H1 (cell line): ENCODE data around the gene RABGGTA. TPM values are rescaled to one million over a fixed set of nuclear protein-coding genes. Genes with fewer than 3 reads are reported as not detected.

ENCODE experiments used
- CEBPB ChIP-seq: IDR thresholded peaks from 2 replicates; pipeline ENCODE4 v1.6.1; 2012; ENCODE audit warnings: low read depth, low read length
- EZH2 ChIP-seq: fragments of 200-600 bp; sonication (generic); IDR thresholded peaks from 2 replicates; pipeline ENCODE4 v1.7.1; 2012; ENCODE audit warnings: low read depth, mild to moderate bottlenecking, moderate library complexity, low read length, inconsistent platforms; ENCODE audit not compliant: severe bottlenecking
- SIN3A ChIP-seq, 2 experiments: IDR thresholded peaks in 1 of 2; conservative IDR thresholded peaks in 1 of 2; 2 replicates each; pipeline ENCODE4 v1.6.1; 2011 to 2012; ENCODE audit warnings: low read length in 2 of 2, improper control_type of control experiment in 1 of 2, low read depth in 1 of 2, mild to moderate bottlenecking in 1 of 2
- SUZ12 ChIP-seq: fragments of 200-600 bp; sonication (generic); IDR thresholded peaks from 2 replicates; pipeline ENCODE4 v1.6.1; 2012; ENCODE audit warnings: mild to moderate bottlenecking, inconsistent platforms, low read length, moderate library complexity, mixed read lengths
- TAF7 ChIP-seq: optimal IDR thresholded peaks from 2 replicates; pipeline ENCODE3; 2011; ENCODE audit warnings: low read depth, mild to moderate bottlenecking, inconsistent platforms, low read length, moderate library complexity, borderline replicate concordance
- TEAD4 ChIP-seq: IDR thresholded peaks from 2 replicates; pipeline ENCODE4 v1.6.1; 2012; ENCODE audit warnings: low read depth, low read length, inconsistent platforms, mixed read lengths
- ZNF274 ChIP-seq: IDR thresholded peaks from 2 replicates; pipeline ENCODE4 v1.7.0; 2012; ENCODE audit warnings: low read length, borderline replicate concordance; ENCODE audit errors: extremely low read depth
- polyA plus RNA-seq, 7 experiments: library from polyadenylated mRNA; depleted of rRNA in 3 of 7; stranded (reverse) in 5 of 7; unstranded in 2 of 7; fragments of >200 nt in 5 of 7; fragments of 200-250 nt in 2 of 7; gene quantifications; 1 replicate in 5 of 7; 2 replicates in 1 of 7; 4 replicates in 1 of 7; pipeline versions ENCODE4 v1.2.1 to v1.2.3, GENCODE V29; 2011 to 2013; ENCODE audit warnings: missing spikeins in 2 of 7, mixed read lengths in 2 of 7
- total RNA-seq: library from RNA; stranded (reverse); fragmentation: NEBNext Ultra II Directional; extraction: Animal tissue kit (Norgen Biotek cat#: 25700); gene quantifications from 2 replicates; pipeline ENCODE4 v1.2.1, GENCODE V29; 2021
- TF ChIP-seq, protein P1 (sequence below): fragments of 300-600 bp; sonication (generic); IDR thresholded peaks from 2 replicates; pipeline ENCODE4 v1.7.1; 2012; ENCODE audit warnings: low read length, moderate library complexity, mild to moderate bottlenecking, inconsistent platforms; ENCODE audit not compliant: insufficient replicate concordance

The RABGGTA gene
- total and polyA plus RNA-seq, 2 of the 8 experiments (the other 6 are each of a cell fraction or from before 2014, with no cell fraction given): 16.0 to 49.8 TPM

GRCh38 chr14:24216345-24216699, 55.1 kb downstream of the RABGGTA start (continued):
- TF ChIP-seq TAF7 (no peak), ZNF274 (no peak), SIN3A (conservative IDR thresholded peaks at IDR 0.05 in 1 of 2, IDR thresholded peaks at IDR 0.05 in 1 of 2; ENCODE audit: low read depth in 1 of 2, low read length in 2 of 2) (no peak), EZH2 (no peak), SUZ12 (no peak), CEBPB (no peak), TEAD4 (no peak)
- TF ChIP-seq, protein P1, sequence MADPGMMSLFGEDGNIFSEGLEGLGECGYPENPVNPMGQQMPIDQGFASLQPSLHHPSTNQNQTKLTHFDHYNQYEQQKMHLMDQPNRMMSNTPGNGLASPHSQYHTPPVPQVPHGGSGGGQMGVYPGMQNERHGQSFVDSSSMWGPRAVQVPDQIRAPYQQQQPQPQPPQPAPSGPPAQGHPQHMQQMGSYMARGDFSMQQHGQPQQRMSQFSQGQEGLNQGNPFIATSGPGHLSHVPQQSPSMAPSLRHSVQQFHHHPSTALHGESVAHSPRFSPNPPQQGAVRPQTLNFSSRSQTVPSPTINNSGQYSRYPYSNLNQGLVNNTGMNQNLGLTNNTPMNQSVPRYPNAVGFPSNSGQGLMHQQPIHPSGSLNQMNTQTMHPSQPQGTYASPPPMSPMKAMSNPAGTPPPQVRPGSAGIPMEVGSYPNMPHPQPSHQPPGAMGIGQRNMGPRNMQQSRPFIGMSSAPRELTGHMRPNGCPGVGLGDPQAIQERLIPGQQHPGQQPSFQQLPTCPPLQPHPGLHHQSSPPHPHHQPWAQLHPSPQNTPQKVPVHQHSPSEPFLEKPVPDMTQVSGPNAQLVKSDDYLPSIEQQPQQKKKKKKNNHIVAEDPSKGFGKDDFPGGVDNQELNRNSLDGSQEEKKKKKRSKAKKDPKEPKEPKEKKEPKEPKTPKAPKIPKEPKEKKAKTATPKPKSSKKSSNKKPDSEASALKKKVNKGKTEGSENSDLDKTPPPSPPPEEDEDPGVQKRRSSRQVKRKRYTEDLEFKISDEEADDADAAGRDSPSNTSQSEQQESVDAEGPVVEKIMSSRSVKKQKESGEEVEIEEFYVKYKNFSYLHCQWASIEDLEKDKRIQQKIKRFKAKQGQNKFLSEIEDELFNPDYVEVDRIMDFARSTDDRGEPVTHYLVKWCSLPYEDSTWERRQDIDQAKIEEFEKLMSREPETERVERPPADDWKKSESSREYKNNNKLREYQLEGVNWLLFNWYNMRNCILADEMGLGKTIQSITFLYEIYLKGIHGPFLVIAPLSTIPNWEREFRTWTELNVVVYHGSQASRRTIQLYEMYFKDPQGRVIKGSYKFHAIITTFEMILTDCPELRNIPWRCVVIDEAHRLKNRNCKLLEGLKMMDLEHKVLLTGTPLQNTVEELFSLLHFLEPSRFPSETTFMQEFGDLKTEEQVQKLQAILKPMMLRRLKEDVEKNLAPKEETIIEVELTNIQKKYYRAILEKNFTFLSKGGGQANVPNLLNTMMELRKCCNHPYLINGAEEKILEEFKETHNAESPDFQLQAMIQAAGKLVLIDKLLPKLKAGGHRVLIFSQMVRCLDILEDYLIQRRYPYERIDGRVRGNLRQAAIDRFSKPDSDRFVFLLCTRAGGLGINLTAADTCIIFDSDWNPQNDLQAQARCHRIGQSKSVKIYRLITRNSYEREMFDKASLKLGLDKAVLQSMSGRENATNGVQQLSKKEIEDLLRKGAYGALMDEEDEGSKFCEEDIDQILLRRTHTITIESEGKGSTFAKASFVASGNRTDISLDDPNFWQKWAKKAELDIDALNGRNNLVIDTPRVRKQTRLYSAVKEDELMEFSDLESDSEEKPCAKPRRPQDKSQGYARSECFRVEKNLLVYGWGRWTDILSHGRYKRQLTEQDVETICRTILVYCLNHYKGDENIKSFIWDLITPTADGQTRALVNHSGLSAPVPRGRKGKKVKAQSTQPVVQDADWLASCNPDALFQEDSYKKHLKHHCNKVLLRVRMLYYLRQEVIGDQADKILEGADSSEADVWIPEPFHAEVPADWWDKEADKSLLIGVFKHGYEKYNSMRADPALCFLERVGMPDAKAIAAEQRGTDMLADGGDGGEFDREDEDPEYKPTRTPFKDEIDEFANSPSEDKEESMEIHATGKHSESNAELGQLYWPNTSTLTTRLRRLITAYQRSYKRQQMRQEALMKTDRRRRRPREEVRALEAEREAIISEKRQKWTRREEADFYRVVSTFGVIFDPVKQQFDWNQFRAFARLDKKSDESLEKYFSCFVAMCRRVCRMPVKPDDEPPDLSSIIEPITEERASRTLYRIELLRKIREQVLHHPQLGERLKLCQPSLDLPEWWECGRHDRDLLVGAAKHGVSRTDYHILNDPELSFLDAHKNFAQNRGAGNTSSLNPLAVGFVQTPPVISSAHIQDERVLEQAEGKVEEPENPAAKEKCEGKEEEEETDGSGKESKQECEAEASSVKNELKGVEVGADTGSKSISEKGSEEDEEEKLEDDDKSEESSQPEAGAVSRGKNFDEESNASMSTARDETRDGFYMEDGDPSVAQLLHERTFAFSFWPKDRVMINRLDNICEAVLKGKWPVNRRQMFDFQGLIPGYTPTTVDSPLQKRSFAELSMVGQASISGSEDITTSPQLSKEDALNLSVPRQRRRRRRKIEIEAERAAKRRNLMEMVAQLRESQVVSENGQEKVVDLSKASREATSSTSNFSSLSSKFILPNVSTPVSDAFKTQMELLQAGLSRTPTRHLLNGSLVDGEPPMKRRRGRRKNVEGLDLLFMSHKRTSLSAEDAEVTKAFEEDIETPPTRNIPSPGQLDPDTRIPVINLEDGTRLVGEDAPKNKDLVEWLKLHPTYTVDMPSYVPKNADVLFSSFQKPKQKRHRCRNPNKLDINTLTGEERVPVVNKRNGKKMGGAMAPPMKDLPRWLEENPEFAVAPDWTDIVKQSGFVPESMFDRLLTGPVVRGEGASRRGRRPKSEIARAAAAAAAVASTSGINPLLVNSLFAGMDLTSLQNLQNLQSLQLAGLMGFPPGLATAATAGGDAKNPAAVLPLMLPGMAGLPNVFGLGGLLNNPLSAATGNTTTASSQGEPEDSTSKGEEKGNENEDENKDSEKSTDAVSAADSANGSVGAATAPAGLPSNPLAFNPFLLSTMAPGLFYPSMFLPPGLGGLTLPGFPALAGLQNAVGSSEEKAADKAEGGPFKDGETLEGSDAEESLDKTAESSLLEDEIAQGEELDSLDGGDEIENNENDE: no peak
